Esophagus squamous epithelium (tissue), 4 donors: ENCODE measurements around the gene KLF15.

Source experiments
- CTCF ChIP-seq, 6 experiments: fragments of 450-650 bp in 4 of 6; fragments of 200-600 bp in 2 of 6; sonication (generic) in 2 of 6; IDR thresholded peaks; one replicate each; pipeline ENCODE4 v1.5.1; 2016 to 2019; ENCODE audit warnings: antibody characterized with exemption in 6 of 6, mild to moderate bottlenecking in 4 of 6, moderate library complexity in 4 of 6
- POLR2A ChIP-seq, 4 donors: fragments of 450-650 bp; IDR thresholded peaks; one replicate each; pipeline ENCODE4 v1.6.1; 2017; ENCODE audit warnings: antibody characterized with exemption in 4 of 4, mild to moderate bottlenecking in 4 of 4, moderate library complexity in 3 of 4

- TF ChIP-seq CTCF (IDR thresholded peaks at IDR 0.05) (no peak), POLR2A (IDR thresholded peaks at IDR 0.05) (no peak)
Measured at GRCh38 chr3:126337980-126338651, 19.1 kb downstream of the KLF15 start.
